MM.1S (cell line): ENCODE data around the gene MYLK.

Source experiments
- DNase-seq: peaks from one replicate; pipeline ENCODE4 v3.0.0-alpha.2; 2015
- H2AFZ ChIP-seq: fragments of 300-600 bp; sonication (generic); 2 replicates; pipeline ENCODE4 v1.6.0; 2016; ENCODE audit warnings: antibody characterized with exemption, low read length
- H3F3A ChIP-seq: fragments of 300-600 bp; sonication (generic); 2 replicates; pipeline ENCODE4 v1.6.1; 2016; ENCODE audit warnings: mild to moderate bottlenecking, antibody characterized with exemption, low read length, moderate library complexity, mixed read lengths; ENCODE audit not compliant: insufficient read depth
- H3K27ac ChIP-seq: fragments of 300-600 bp; sonication (generic); 2 replicates; pipeline ENCODE4 v1.5.1; 2016; ENCODE audit warnings: mild to moderate bottlenecking, low read length
- H3K27me3 ChIP-seq: fragments of 300-600 bp; sonication (generic); replicated peaks from 2 replicates; pipeline ENCODE4 v1.6.0; 2016; ENCODE audit warnings: low read length; ENCODE audit not compliant: insufficient read depth
- H3K36me3 ChIP-seq: fragments of 300-600 bp; sonication (generic); replicated peaks from 2 replicates; pipeline ENCODE4 v1.6.1; 2016; ENCODE audit warnings: mild to moderate bottlenecking, low read length, mixed read lengths; ENCODE audit not compliant: insufficient read depth
- H3K4me1 ChIP-seq: fragments of 300-600 bp; sonication (generic); 2 replicates; pipeline ENCODE4 v1.6.1; 2016; ENCODE audit warnings: low read length, mixed read lengths
- H3K4me2 ChIP-seq: fragments of 300-600 bp; sonication (generic); 2 replicates; pipeline ENCODE4 v1.6.0; 2016; ENCODE audit warnings: low read depth, low read length
- H3K4me3 ChIP-seq: fragments of 300-600 bp; sonication (generic); 2 replicates; pipeline ENCODE4 v1.5.1; 2016; ENCODE audit warnings: low read length, mixed read lengths
- H3K79me2 ChIP-seq: fragments of 300-600 bp; sonication (generic); 2 replicates; pipeline ENCODE4 v1.6.1; 2016; ENCODE audit warnings: mixed run types, low read length, mixed read lengths
- H3K9ac ChIP-seq: fragments of 300-600 bp; sonication (generic); 2 replicates; pipeline ENCODE4 v1.6.1; 2016; ENCODE audit warnings: low read length, mixed read lengths
- H3K9me2 ChIP-seq: fragments of 300-600 bp; sonication (generic); replicated peaks from 2 replicates; pipeline ENCODE4 v1.6.1; 2016; ENCODE audit warnings: mild to moderate bottlenecking, low read length, mixed read lengths; ENCODE audit not compliant: insufficient read depth
- H3K9me3 ChIP-seq: fragments of 300-600 bp; sonication (generic); replicated peaks from 2 replicates; pipeline ENCODE4 v1.6.1; 2016; ENCODE audit warnings: mild to moderate bottlenecking, low read length, mixed read lengths; ENCODE audit not compliant: insufficient read depth
- H4K20me1 ChIP-seq: fragments of 300-600 bp; sonication (generic); 2 replicates; pipeline ENCODE4 v1.6.1; 2016; ENCODE audit warnings: mild to moderate bottlenecking, low read length, moderate library complexity, mixed read lengths; ENCODE audit not compliant: insufficient read depth
- EZH2 ChIP-seq: fragments of 300-600 bp; sonication (generic); optimal IDR thresholded peaks from 2 replicates; pipeline ENCODE3; 2017; ENCODE audit warnings: low read depth, mild to moderate bottlenecking, antibody characterized with exemption, low read length, mixed read lengths
- EZH2phosphoT487 ChIP-seq: fragments of 300-600 bp; sonication (generic); IDR thresholded peaks from 2 replicates; pipeline ENCODE4 v1.6.1; 2018; ENCODE audit warnings: antibody characterized with exemption, low read length
- TF ChIP-seq, protein P1 (sequence below): fragments of 300-600 bp; sonication (generic); IDR thresholded peaks from 2 replicates; pipeline ENCODE4 v1.5.1; 2016; ENCODE audit warnings: antibody characterized with exemption, low read length, mixed read lengths

The MYLK gene

DNA sequence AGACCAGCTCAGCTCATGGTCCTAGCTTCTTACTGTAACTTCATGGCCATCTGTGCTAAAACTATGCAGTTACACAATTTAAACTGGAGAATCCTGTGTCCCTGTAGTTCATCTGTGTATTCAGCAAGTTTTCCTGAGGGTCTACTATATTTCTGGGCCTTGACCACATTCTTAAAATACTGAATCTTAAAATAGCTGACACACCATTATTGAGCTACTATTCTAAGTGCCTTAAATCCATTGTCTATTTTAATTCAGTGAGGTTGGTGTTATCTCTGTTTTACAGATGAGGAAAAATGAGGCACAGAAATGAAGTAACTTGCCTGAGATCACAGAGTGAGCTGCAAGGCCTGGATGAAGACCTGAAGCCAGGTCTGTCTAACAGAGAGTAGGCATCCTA is 22.0 kb downstream of the MYLK start:
- no peaks in the 10 kb centered on the region for H4K20me1 ChIP-seq
- TF ChIP-seq, protein P1, sequence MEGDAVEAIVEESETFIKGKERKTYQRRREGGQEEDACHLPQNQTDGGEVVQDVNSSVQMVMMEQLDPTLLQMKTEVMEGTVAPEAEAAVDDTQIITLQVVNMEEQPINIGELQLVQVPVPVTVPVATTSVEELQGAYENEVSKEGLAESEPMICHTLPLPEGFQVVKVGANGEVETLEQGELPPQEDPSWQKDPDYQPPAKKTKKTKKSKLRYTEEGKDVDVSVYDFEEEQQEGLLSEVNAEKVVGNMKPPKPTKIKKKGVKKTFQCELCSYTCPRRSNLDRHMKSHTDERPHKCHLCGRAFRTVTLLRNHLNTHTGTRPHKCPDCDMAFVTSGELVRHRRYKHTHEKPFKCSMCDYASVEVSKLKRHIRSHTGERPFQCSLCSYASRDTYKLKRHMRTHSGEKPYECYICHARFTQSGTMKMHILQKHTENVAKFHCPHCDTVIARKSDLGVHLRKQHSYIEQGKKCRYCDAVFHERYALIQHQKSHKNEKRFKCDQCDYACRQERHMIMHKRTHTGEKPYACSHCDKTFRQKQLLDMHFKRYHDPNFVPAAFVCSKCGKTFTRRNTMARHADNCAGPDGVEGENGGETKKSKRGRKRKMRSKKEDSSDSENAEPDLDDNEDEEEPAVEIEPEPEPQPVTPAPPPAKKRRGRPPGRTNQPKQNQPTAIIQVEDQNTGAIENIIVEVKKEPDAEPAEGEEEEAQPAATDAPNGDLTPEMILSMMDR, result no peak
- TF ChIP-seq EZH2 (no peak), EZH2phosphoT487 (no peak)
- no peak overlapping the region for H3K27ac ChIP-seq
- H3K9me3 ChIP-seq, result no peaks in the 10 kb centered on the region
- H3K9me2 ChIP-seq, result no peaks in the 10 kb centered on the region
- H3K79me2 ChIP-seq, result no peaks in the 10 kb centered on the region
- H3K9ac ChIP-seq, result no peak overlapping the region
- H3F3A ChIP-seq, result no peaks in the 10 kb centered on the region
- no peaks in the 10 kb centered on the region for H3K4me1 ChIP-seq
- H3K27me3 ChIP-seq, result no peaks in the 10 kb centered on the region
- no peak overlapping the region for H3K4me3 ChIP-seq
- DNase-seq, result no peak
- H2AFZ ChIP-seq, result no peak overlapping the region
- no peak overlapping the region for H3K4me2 ChIP-seq
- H3K36me3 ChIP-seq, result no peaks in the 10 kb centered on the region

DNA sequence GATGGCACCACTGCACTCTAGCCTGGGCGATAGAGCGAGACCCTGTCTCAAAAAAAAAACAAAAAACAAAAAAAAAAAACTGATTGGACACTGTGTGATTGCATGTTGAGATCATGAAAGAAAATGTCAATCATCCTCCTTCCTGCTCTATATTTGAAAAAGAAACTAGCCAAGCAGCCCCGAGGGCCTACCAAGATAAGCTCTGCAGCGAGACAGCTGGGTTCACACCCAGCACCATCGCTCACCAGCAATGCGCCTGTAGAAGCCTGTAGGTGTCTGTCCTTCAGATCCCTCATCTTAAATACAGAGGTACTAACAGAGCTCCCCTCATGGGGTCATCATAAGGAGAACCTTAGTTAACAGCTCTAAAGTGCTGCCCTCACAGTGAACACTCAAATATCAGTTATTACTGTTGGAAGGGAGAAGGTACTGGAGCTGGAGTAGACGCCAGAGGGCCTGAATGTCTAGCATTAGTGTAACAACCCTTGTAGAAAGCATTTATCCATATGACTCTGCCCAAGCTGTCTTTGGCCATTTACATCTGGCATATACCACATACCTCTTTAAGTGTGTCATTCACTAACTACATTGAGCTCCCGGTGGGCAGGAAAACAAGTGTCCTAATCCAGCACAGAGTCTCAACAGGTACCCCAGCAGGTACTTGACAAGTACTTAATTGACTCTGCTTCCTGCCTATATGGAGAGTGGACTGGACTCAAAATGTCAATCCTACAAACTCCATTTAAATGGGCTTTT is 22.9 kb downstream of the MYLK start:
- H3K9me2 ChIP-seq, result no peaks in the 10 kb centered on the region
- no peak for DNase-seq
- H4K20me1 ChIP-seq, result no peaks in the 10 kb centered on the region
- H3F3A ChIP-seq, result no peaks in the 10 kb centered on the region
- no peaks in the 10 kb centered on the region for H3K36me3 ChIP-seq
- H2AFZ ChIP-seq, result no peak overlapping the region
- no peak overlapping the region for H3K9ac ChIP-seq
- no peaks in the 10 kb centered on the region for H3K9me3 ChIP-seq
- H3K4me1 ChIP-seq, result no peaks in the 10 kb centered on the region
- H3K4me3 ChIP-seq, result no peak overlapping the region
- H3K4me2 ChIP-seq, result no peak overlapping the region
- no peak overlapping the region for H3K27ac ChIP-seq
- TF ChIP-seq, protein P1, result no peak
- TF ChIP-seq EZH2 (no peak), EZH2phosphoT487 (no peak)
- no peaks in the 10 kb centered on the region for H3K27me3 ChIP-seq
- no peaks in the 10 kb centered on the region for H3K79me2 ChIP-seq

- no peak overlapping the region for H3K9ac ChIP-seq
- H3K27me3 ChIP-seq, result no peaks in the 10 kb centered on the region
- TF ChIP-seq EZH2 (no peak), EZH2phosphoT487 (no peak)
- TF ChIP-seq, protein P1, result no peak
- no peaks in the 10 kb centered on the region for H3K4me1 ChIP-seq
- no peaks in the 10 kb centered on the region for H3K79me2 ChIP-seq
- no peak overlapping the region for H3K4me2 ChIP-seq
- H3K27ac ChIP-seq, result no peak overlapping the region
- no peak overlapping the region for H2AFZ ChIP-seq
- no peaks in the 10 kb centered on the region for H3K36me3 ChIP-seq
- no peaks in the 10 kb centered on the region for H4K20me1 ChIP-seq
- DNase-seq, result no peak
- H3K9me2 ChIP-seq, result no peaks in the 10 kb centered on the region
- no peak overlapping the region for H3K4me3 ChIP-seq
- H3F3A ChIP-seq, result no peaks in the 10 kb centered on the region
- no peaks in the 10 kb centered on the region for H3K9me3 ChIP-seq
These were observed 25.0 kb downstream of the MYLK start for GRCh38 chr3:123859177-123859576.
